ENCODE results near the gene APH1B. TPM values are rescaled to one million over a fixed set of nuclear protein-coding genes. Genes with fewer than 3 reads are reported as not detected.

APH1B gene
- total RNA-seq, 1 experiment from 2014 or later: 20.9 TPM

- Histone ChIP-seq H4K91ac (ENCODE audit: insufficient read length, low read depth, low read length) (no peak overlapping the region), H3K27ac (ENCODE audit: insufficient read length, low read depth, low read length) (no peak overlapping the region), H2BK15ac (ENCODE audit: low read depth, low read length) (no peak overlapping the region), H4K20me1 (ENCODE audit: control insufficient read depth, insufficient read depth, insufficient read length) (no peaks in the 10 kb centered on the region), H3K27me3 (ENCODE audit: insufficient read depth, low read length) (no peaks in the 10 kb centered on the region), H4K8ac (replicated peaks; ENCODE audit: insufficient read length, low read depth, low read length) (no peak overlapping the region), H2BK5ac (ENCODE audit: insufficient read length, low read length) (no peak overlapping the region), H3K23ac (ENCODE audit: insufficient read length, low read depth, low read length) (no peak overlapping the region), H3K79me2 (ENCODE audit: insufficient read depth, low read length) (no peaks in the 10 kb centered on the region), H2AK5ac (ENCODE audit: insufficient read length, low read length) (no peak overlapping the region), H4K5ac (ENCODE audit: insufficient read length, low read depth, low read length) (no peak overlapping the region), H3K79me1 (ENCODE audit: insufficient read depth, low read depth, low read length, poor library complexity, severe bottlenecking) (no peaks in the 10 kb centered on the region), H3K56ac (ENCODE audit: insufficient read length, low read depth, low read length) (no peak overlapping the region), H3K23me2 (ENCODE audit: insufficient read length, low read depth, low read length, poor library complexity, severe bottlenecking) (no peaks in the 10 kb centered on the region), H2AFZ (ENCODE audit: low read length) (no peak overlapping the region), H3K4me2 (ENCODE audit: insufficient read depth, insufficient read length, low read length) (no peak overlapping the region), H3K9me3 (ENCODE audit: control insufficient read depth, low read depth, low read length) (no peaks in the 10 kb centered on the region), H2BK20ac (ENCODE audit: low read depth, low read length, poor library complexity, severe bottlenecking) (no peak overlapping the region), H3K18ac (ENCODE audit: insufficient read length, low read depth, low read length) (no peak overlapping the region), H2BK12ac (ENCODE audit: insufficient read length, low read depth, low read length) (no peak overlapping the region), H3K9ac (ENCODE audit: extremely low read depth, insufficient read length, low read length) (no peak overlapping the region), H3T11ph (ENCODE audit: low read length) (no peak overlapping the region), H2BK120ac (ENCODE audit: low read depth, low read length, poor library complexity, severe bottlenecking) (no peak overlapping the region), H3K4me1 (ENCODE audit: insufficient read depth, low read length) (no peaks in the 10 kb centered on the region), H3K4ac (ENCODE audit: low read depth, low read length) (no peak overlapping the region), H3K14ac (ENCODE audit: insufficient read depth, low read length) (no peak overlapping the region)
- TF ChIP-seq CTCF (conservative IDR thresholded peaks at IDR 0.05): no peak
- Mint-ChIP-seq H3K4me1 (peaks cover 4 to 14% of the 10 kb centered on the region in 2 experiments; a peak in 3 of 4 replicates), H3K4me3 (no peak overlapping the region), H3K27ac (no peak overlapping the region), H3K36me3 (ENCODE audit: insufficient read depth in 1 of 3, low read depth in 3 of 3) (peaks cover 0 to 20% (median 11%) of the 10 kb centered on the region in 3 experiments; a peak in 4 of 7 replicates), H3K27me3 (ENCODE audit: low read depth) (no peaks in the 10 kb centered on the region), H3K9me3 (no peaks in the 10 kb centered on the region)
- DNase-seq: no peak
- WGBS (ENCODE audit: extremely low coverage, insufficient read length, low lambda C conversion rate): no CpG with 5 or more reads among the region's 1 CpG
Observed at GRCh38 chr15:63301088-63301487, 23.7 kb downstream of the APH1B start.
